A549 (cell line): ENCODE measurements around the gene TEX2. TPM values are rescaled to one million over a fixed set of nuclear protein-coding genes. Genes with fewer than 3 reads are reported as not detected.

Experiments used
- ATAC-seq, 2 experiments: fragments of 200-7000 bp in 1 of 2; fragments of >200 bp in 1 of 2; cut with Nextera tagmentation in 1 of 2; cut with Tn5 transposase in 1 of 2; 3 replicates each; pipeline versions ENCODE4 v1.8.0 to v1.9.1; 2018 to 2020; ENCODE audit warnings: mild to moderate bottlenecking in 1 of 2, moderate library complexity in 1 of 2
- CTCF ChIA-PET: fragments of 300-600 bp; sonication (Branson Sonifier 250); formaldehyde crosslinking; extraction: SDS; loops from one replicate; lab custom pipeline; 2021; ENCODE audit warnings: antibody characterized with exemption, inconsistent platforms; lab: Yijun Ruan, JAX
- POLR2A ChIA-PET: fragments of 350-600 bp; formaldehyde crosslinking; extraction: SDS; loops from one replicate; lab custom pipeline; 2021; ENCODE audit warnings: antibody characterized with exemption, inconsistent platforms; lab: Yijun Ruan, JAX
- DNase-seq, 2 experiments: peaks; one replicate each; pipeline versions ENCODE4 v3.0.0 to v3.0.0-alpha.2; 2011 to 2016; ENCODE audit warnings: low read depth in 1 of 2, low spot score in 1 of 2
- FAIRE-seq: peaks from 2 replicates; lab custom pipeline; 2011; peaks lifted over from hg19 to GRCh38; lab: Jason Lieb, UNC
- H3K27ac ChIP-seq, 2 experiments: fragments of >200 bp; sonication (Bioruptor Twin); formaldehyde crosslinking; 3 replicates each; pipeline ENCODE4 v1.5.1; 2016 to 2017
- H3K4me1 ChIP-seq: fragments of >200 bp; sonication (Bioruptor Twin); formaldehyde crosslinking; 3 replicates; pipeline ENCODE4 v1.6.1; 2016
- H3K4me2 ChIP-seq: fragments of >200 bp; sonication (Bioruptor Twin); formaldehyde crosslinking; 3 replicates; pipeline ENCODE4 v1.6.1; 2016
- H3K4me3 ChIP-seq: fragments of >200 bp; sonication (Bioruptor Twin); formaldehyde crosslinking; 3 replicates; pipeline ENCODE4 v1.5.1; 2016
- H3K9me3 ChIP-seq: fragments of >200 bp; sonication (Bioruptor Twin); formaldehyde crosslinking; 3 replicates; pipeline ENCODE4 v1.6.1; 2016
- BHLHE40 ChIP-seq: IDR thresholded peaks from 2 replicates; pipeline ENCODE4 v1.6.1; 2012; ENCODE audit warnings: low read depth, low read length, inconsistent platforms
- CBX2 ChIP-seq: fragments of 200-600 bp; sonication (generic); IDR thresholded peaks from 2 replicates; pipeline ENCODE4 v1.6.1; 2016; ENCODE audit warnings: low read depth, mild to moderate bottlenecking, borderline replicate concordance
- EHF ChIP-seq: fragments of 250-450 bp; sonication (Bioruptor Pico); IDR thresholded peaks from 2 replicates; pipeline ENCODE4 v1.5.0; 2020; ENCODE audit warnings: mild to moderate bottlenecking
- EP300 ChIP-seq, 2 experiments: fragments of >200 bp; sonication (Bioruptor Twin); formaldehyde crosslinking; IDR thresholded peaks; 2 replicates in 1 of 2; 3 replicates in 1 of 2; pipeline ENCODE4 v1.6.1; 2016 to 2017
- FOSB ChIP-seq: fragments of 250-450 bp; sonication (Bioruptor Pico); IDR thresholded peaks from 2 replicates; pipeline ENCODE4 v1.5.0; 2020; ENCODE audit warnings: mild to moderate bottlenecking, moderate library complexity
- FOSL2 ChIP-seq, 2 experiments: fragments of 450-650 bp in 1 of 2; fragments of >200 bp in 1 of 2; sonication (Bioruptor Twin) in 1 of 2; formaldehyde crosslinking; IDR thresholded peaks; 2 replicates each; pipeline versions ENCODE4 v1.5.0 to v1.6.1; 2016 to 2020; ENCODE audit warnings: mild to moderate bottlenecking in 1 of 2, moderate library complexity in 1 of 2
- FOXS1 ChIP-seq: fragments of 250-450 bp; sonication (Bioruptor Pico); IDR thresholded peaks from 2 replicates; pipeline ENCODE4 v1.5.0; 2020; ENCODE audit warnings: mild to moderate bottlenecking, moderate library complexity
- HOXA7 ChIP-seq: fragments of 250-450 bp; sonication (Bioruptor Pico); IDR thresholded peaks from 2 replicates; pipeline ENCODE4 v1.5.0; 2020; ENCODE audit warnings: mild to moderate bottlenecking, moderate library complexity
- HOXB13 ChIP-seq: fragments of 250-450 bp; sonication (Bioruptor Pico); IDR thresholded peaks from 2 replicates; pipeline ENCODE4 v1.5.0; 2020; ENCODE audit warnings: low read depth, mild to moderate bottlenecking, moderate library complexity
- HOXB5 ChIP-seq: fragments of 250-450 bp; sonication (Bioruptor Pico); IDR thresholded peaks from 2 replicates; pipeline ENCODE4 v1.5.0; 2020; ENCODE audit warnings: mild to moderate bottlenecking, moderate library complexity
- JUN ChIP-seq, 2 experiments: fragments of >200 bp; sonication (Bioruptor Twin); formaldehyde crosslinking; IDR thresholded peaks; 2 replicates in 1 of 2; 3 replicates in 1 of 2; pipeline ENCODE4 v1.6.1; 2016 to 2017
- MAFK ChIP-seq: fragments of 450-650 bp; IDR thresholded peaks from 2 replicates; pipeline ENCODE4 v1.6.1; 2014; ENCODE audit not compliant: partially characterized antibody
- NFE2L2 ChIP-seq: fragments of 150-350 bp; conservative IDR thresholded peaks from 2 replicates; pipeline ENCODE4 v1.6.1; 2014; ENCODE audit warnings: low read length
- NR3C1 ChIP-seq: fragments of >200 bp; sonication (Bioruptor Twin); formaldehyde crosslinking; IDR thresholded peaks from 3 replicates; pipeline ENCODE4 v1.6.1; 2017
- POLR2AphosphoS2 ChIP-seq: conservative IDR thresholded peaks from 2 replicates; pipeline ENCODE4 v1.6.1; 2012; ENCODE audit warnings: low read length, improper control_type of control experiment, inconsistent platforms
- RAD21 ChIP-seq, 2 experiments: fragments of >200 bp in 1 of 2; sonication (Bioruptor Twin) in 1 of 2; formaldehyde crosslinking in 1 of 2; IDR thresholded peaks in 1 of 2; conservative IDR thresholded peaks in 1 of 2; 2 replicates in 1 of 2; 3 replicates in 1 of 2; pipeline ENCODE4 v1.6.1; 2012 to 2018; ENCODE audit warnings: inconsistent platforms in 1 of 2
- RCOR1 ChIP-seq: fragments of 150-350 bp; IDR thresholded peaks from 2 replicates; pipeline ENCODE4 v1.6.1; 2014; ENCODE audit warnings: antibody characterized with exemption, low read length, low read depth
- RFX5 ChIP-seq: fragments of 450-650 bp; IDR thresholded peaks from 2 replicates; pipeline ENCODE4 v1.7.1; 2014; ENCODE audit warnings: antibody characterized with exemption, mild to moderate bottlenecking, moderate library complexity
- SMC3 ChIP-seq: fragments of >200 bp; sonication (Bioruptor Twin); formaldehyde crosslinking; IDR thresholded peaks from 3 replicates; pipeline ENCODE4 v1.6.1; 2018; ENCODE audit warnings: inconsistent platforms
- TP53 ChIP-seq: fragments of 250-450 bp; sonication (Bioruptor Pico); IDR thresholded peaks from 2 replicates; pipeline ENCODE4 v1.5.0; 2021; ENCODE audit warnings: mild to moderate bottlenecking, moderate library complexity
- ZFP36 ChIP-seq: fragments of 450-650 bp; IDR thresholded peaks from 2 replicates; pipeline ENCODE4 v1.6.1; 2014; ENCODE audit warnings: borderline replicate concordance; ENCODE audit not compliant: partially characterized antibody
- ZSCAN20 ChIP-seq: fragments of 250-450 bp; sonication (Bioruptor Pico); IDR thresholded peaks from 2 replicates; pipeline ENCODE4 v1.8.0; 2022; ENCODE audit warnings: mild to moderate bottlenecking, moderate library complexity
- WGBS: methylation state at CpG from one replicate; pipeline ENCODE4 v1.1.6; 2017; ENCODE audit errors: missing lambda C conversion rate; 5-methylcytosine and 5-hydroxymethylcytosine counted together
- polyA plus RNA-seq, 4 experiments: library from polyadenylated mRNA; depleted of rRNA in 3 of 4; stranded (reverse); fragments of >200 nt; fragmentation: RNase III in 1 of 4; extraction: RNeasy Plus Mini Kit Qiagen cat#74134 plus additional on column Dnase treatment in 1 of 4; gene quantifications; 2 replicates in 3 of 4; 3 replicates in 1 of 4; pipeline ENCODE4 v1.2.3, GENCODE V29; 2011 to 2017
- TF ChIP-seq, protein P1 (sequence below): fragments of 200-600 bp; sonication (generic); IDR thresholded peaks from 2 replicates; pipeline ENCODE4 v1.6.1; 2016; ENCODE audit warnings: antibody characterized with exemption, mild to moderate bottlenecking, moderate library complexity
- TF ChIP-seq, protein P2 (sequence below): fragments of 150-350 bp; IDR thresholded peaks from 2 replicates; pipeline ENCODE4 v1.6.1; 2014; ENCODE audit warnings: low read depth, mild to moderate bottlenecking, low read length
- TF ChIP-seq, protein P3 (sequence below): IDR thresholded peaks from 2 replicates; pipeline ENCODE4 v1.6.1; 2012; ENCODE audit warnings: low read depth, borderline replicate concordance

The TEX2 gene
- polyA plus RNA-seq, 2 of the 4 experiments (the other 2 are of a cell fraction), result 9.3 to 16.2 TPM

DNA sequence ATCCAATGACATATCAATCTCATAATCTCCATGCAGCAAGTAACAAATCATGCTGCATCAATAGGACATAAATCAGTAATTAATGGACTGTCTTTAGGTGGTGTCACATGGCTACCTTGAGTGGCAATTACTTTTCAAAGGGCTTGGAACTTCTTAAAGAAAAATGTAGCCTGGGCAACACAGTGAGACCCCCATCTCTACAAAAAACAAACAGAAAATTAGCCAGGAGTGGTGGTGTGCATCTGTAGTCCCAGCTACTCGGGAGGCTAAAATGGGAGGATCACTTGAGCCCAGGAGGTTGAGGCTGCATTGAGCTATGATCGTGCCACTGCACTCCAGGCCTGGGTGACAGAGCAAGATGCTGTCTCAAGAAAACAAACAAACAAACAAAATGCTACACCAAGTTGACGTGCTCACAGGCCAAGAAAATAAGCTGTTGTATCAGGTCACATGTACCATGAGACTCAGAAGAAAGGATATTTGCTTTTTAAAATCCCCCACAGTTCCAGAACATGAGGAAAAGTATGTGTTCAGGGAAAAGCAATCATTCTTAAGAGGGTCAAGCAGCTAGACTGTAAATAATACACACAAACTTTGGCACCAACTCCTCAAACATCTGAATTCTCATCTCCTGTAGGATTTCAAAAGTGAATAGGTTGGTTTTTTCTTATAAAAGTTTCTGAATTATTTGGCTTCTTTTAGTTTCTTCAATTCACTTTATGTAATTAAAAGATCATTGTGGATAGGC is 109.3 kb downstream of the TEX2 start:
- no peak for TF ChIP-seq ZSCAN20 (CRISPR knock-in tag)
- no peak for TF ChIP-seq POLR2AphosphoS2
- TF ChIP-seq BHLHE40, result no peak
- TF ChIP-seq RFX5, result no peak
- TF ChIP-seq JUN (IDR thresholded peaks at IDR 0.05), result no peak
- no peak for TF ChIP-seq HOXB5 (CRISPR knock-in tag)
- TF ChIP-seq NR3C1, result no peak
- TF ChIP-seq, protein P1, sequence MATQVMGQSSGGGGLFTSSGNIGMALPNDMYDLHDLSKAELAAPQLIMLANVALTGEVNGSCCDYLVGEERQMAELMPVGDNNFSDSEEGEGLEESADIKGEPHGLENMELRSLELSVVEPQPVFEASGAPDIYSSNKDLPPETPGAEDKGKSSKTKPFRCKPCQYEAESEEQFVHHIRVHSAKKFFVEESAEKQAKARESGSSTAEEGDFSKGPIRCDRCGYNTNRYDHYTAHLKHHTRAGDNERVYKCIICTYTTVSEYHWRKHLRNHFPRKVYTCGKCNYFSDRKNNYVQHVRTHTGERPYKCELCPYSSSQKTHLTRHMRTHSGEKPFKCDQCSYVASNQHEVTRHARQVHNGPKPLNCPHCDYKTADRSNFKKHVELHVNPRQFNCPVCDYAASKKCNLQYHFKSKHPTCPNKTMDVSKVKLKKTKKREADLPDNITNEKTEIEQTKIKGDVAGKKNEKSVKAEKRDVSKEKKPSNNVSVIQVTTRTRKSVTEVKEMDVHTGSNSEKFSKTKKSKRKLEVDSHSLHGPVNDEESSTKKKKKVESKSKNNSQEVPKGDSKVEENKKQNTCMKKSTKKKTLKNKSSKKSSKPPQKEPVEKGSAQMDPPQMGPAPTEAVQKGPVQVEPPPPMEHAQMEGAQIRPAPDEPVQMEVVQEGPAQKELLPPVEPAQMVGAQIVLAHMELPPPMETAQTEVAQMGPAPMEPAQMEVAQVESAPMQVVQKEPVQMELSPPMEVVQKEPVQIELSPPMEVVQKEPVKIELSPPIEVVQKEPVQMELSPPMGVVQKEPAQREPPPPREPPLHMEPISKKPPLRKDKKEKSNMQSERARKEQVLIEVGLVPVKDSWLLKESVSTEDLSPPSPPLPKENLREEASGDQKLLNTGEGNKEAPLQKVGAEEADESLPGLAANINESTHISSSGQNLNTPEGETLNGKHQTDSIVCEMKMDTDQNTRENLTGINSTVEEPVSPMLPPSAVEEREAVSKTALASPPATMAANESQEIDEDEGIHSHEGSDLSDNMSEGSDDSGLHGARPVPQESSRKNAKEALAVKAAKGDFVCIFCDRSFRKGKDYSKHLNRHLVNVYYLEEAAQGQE, result no peak
- no peak for TF ChIP-seq TP53
- TF ChIP-seq RAD21 (conservative IDR thresholded peaks at IDR 0.05 in 1 of 2, IDR thresholded peaks at IDR 0.05 in 1 of 2), result no peak
- no peak for TF ChIP-seq ZFP36
- no peak for TF ChIP-seq SMC3
- TF ChIP-seq FOSL2 (IDR thresholded peaks at IDR 0.05), result no peak
- TF ChIP-seq FOSL2 (CRISPR knock-in tag; IDR thresholded peaks at IDR 0.05), result no peak
- TF ChIP-seq MAFK, result no peak
- Histone ChIP-seq H3K4me1 (peaks cover 8% of the 10 kb centered on the region; the same call in 1 of the 3 replicates), H3K4me3 (no peak overlapping the region), H3K27ac (no peak overlapping the region), H3K4me2 (no peak overlapping the region), H3K9me3 (no peaks in the 10 kb centered on the region)
- 74% methylated on average over 3 of the region's 3 CpGs for WGBS
- POLR2A ChIA-PET, result interaction anchor here (2.2 kb wide), 1 partner anchor 8 kb away, joined by 9 read pairs; no protein-coding TSS in a partner anchor
- DNase-seq (no peak), ATAC-seq (no peak), FAIRE-seq (no peak)
- CTCF ChIA-PET, result interaction anchor here (0.8 to 2.7 kb wide), 12 partner anchors 12 to 249 kb away, joined by 3 to 9 read pairs (median 3); no protein-coding TSS in a partner anchor

DNA sequence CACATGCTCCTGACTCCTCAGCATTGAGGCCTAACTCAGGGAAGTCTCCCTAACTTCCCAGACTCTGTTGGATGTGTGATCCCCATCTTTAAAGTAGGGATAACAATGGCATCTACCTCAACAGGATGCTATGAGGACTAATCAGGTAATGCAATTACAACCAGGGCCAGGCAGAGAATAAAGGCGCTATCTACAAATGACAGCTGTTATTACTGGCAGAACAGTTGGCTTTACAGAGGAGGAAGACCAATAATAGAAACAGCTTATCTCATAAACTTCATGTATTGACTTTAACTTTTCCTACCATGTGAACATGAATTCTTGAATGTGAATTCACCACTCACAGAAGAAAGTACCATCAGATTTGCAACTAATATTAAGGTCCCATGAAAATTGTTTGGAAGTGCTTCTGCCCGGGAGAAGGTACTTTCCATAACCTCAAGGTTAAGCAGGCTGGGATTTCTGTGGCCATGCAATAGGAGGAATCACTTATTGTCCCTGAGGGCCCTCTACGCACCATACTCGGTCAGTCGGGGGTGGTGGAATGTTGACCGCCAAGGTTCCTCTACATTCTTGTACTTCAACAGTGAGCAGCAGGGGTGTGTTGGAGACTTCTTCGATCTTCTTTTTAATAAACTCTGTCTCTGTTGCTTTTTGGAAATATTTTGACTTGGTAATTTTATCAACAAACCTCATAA is 110.5 kb downstream of the TEX2 start:
- 91% methylated on average over 7 of the region's 7 CpGs for WGBS
- Histone ChIP-seq H3K4me2 (no peak overlapping the region), H3K4me1 (peaks cover 11% of the 10 kb centered on the region; the same call in 2 of the 3 replicates), H3K4me3 (no peak overlapping the region), H3K9me3 (no peaks in the 10 kb centered on the region), H3K27ac (no peak overlapping the region)
- ChIA-PET CTCF (interaction anchor here (0.8 to 1.5 kb wide), 3 partner anchors 19 to 206 kb away, joined by 3 to 8 read pairs (median 3); no protein-coding TSS in a partner anchor), POLR2A (no interaction called here)
- no peak for ATAC-seq
- no peak for DNase-seq
- FAIRE-seq, result no peak
- TF ChIP-seq FOSB (CRISPR knock-in tag) (no peak), FOXS1 (no peak), EHF (no peak), ZFP36 (no peak), CBX2 (no peak), RCOR1 (no peak), RAD21 (conservative IDR thresholded peaks at IDR 0.05 in 1 of 2, IDR thresholded peaks at IDR 0.05 in 1 of 2) (no peak), JUN (IDR thresholded peaks at IDR 0.05) (no peak), EP300 (IDR thresholded peaks at IDR 0.05) (no peak), HOXB13 (CRISPR knock-in tag) (no peak), SMC3 (no peak), NFE2L2 (no peak), HOXA7 (CRISPR knock-in tag) (no peak)
- TF ChIP-seq, protein P2, sequence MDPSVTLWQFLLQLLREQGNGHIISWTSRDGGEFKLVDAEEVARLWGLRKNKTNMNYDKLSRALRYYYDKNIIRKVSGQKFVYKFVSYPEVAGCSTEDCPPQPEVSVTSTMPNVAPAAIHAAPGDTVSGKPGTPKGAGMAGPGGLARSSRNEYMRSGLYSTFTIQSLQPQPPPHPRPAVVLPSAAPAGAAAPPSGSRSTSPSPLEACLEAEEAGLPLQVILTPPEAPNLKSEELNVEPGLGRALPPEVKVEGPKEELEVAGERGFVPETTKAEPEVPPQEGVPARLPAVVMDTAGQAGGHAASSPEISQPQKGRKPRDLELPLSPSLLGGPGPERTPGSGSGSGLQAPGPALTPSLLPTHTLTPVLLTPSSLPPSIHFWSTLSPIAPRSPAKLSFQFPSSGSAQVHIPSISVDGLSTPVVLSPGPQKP, result no peak
- TF ChIP-seq, protein P3, sequence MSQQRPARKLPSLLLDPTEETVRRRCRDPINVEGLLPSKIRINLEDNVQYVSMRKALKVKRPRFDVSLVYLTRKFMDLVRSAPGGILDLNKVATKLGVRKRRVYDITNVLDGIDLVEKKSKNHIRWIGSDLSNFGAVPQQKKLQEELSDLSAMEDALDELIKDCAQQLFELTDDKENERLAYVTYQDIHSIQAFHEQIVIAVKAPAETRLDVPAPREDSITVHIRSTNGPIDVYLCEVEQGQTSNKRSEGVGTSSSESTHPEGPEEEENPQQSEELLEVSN, result no peak
- TF ChIP-seq, protein P1, result no peak
